MM.1S (cell line): ENCODE data around the gene UFD1.

Experiments
- CTCF ChIP-seq: fragments of 300-600 bp; sonication (generic); IDR thresholded peaks from 2 replicates; pipeline ENCODE4 v1.5.1; 2016; ENCODE audit warnings: antibody characterized with exemption, low read length, mixed read lengths
- EZH2 ChIP-seq: fragments of 300-600 bp; sonication (generic); optimal IDR thresholded peaks from 2 replicates; pipeline ENCODE3; 2017; ENCODE audit warnings: low read depth, mild to moderate bottlenecking, antibody characterized with exemption, low read length, mixed read lengths
- EZH2phosphoT487 ChIP-seq: fragments of 300-600 bp; sonication (generic); IDR thresholded peaks from 2 replicates; pipeline ENCODE4 v1.6.1; 2018; ENCODE audit warnings: antibody characterized with exemption, low read length

- TF ChIP-seq EZH2: no peak
- no peak for TF ChIP-seq CTCF
- no peak for TF ChIP-seq EZH2phosphoT487
Observed at GRCh38 chr22:19482297-19482696, 3.3 kb upstream of the UFD1 start.
